ENCODE measurements around the gene CLEC9A. TPM values are rescaled to one million over a fixed set of nuclear protein-coding genes. Genes with fewer than 3 reads are reported as not detected.

Gene CLEC9A
- total and polyA plus RNA-seq, 12 donors, result 0.07 to 0.23 (median 0.14) TPM; not detected in 7

- H3K27me3 ChIP-seq, result no peaks in the 10 kb centered on the region
- 69 to 97% (median 90%) methylated on average over 1 of the region's 1 CpG for WGBS, 4 donors
- intact Hi-C loops (cut with DNase I), result no loop called here
- H3K9me3 ChIP-seq (replicated peaks in 1 of 3), result no peaks in the 10 kb centered on the region
- DNase-seq, result no peak
- no peak overlapping the region for H3K4me3 ChIP-seq
- H3K36me3 ChIP-seq (replicated peaks in 1 of 2), result no peaks in the 10 kb centered on the region
- H3K4me1 ChIP-seq (replicated peaks in 1 of 2), result no peaks in the 10 kb centered on the region
- TF ChIP-seq CTCF (IDR thresholded peaks at IDR 0.05), result no peak
- no peak for TF ChIP-seq POLR2A (IDR thresholded peaks at IDR 0.05)
- no peak overlapping the region for H3K27ac ChIP-seq
Measured at GRCh38 chr12:10113075-10113474, 82.6 kb downstream of the CLEC9A start.

- no peak overlapping the region for H3K27ac ChIP-seq
- H3K9me3 ChIP-seq (replicated peaks in 1 of 3), result no peaks in the 10 kb centered on the region
- H3K4me1 ChIP-seq (replicated peaks in 1 of 2), result no peaks in the 10 kb centered on the region
- no peak for DNase-seq
- H3K4me3 ChIP-seq, result no peak overlapping the region
- H3K27me3 ChIP-seq, result no peaks in the 10 kb centered on the region
- no peaks in the 10 kb centered on the region for H3K36me3 ChIP-seq (replicated peaks in 1 of 2)
- WGBS, 4 donors, result 39 to 66% (median 49%) methylated on average over 1 of the region's 1 CpG
- intact Hi-C loops (cut with DNase I), result no loop called here
- TF ChIP-seq POLR2A (IDR thresholded peaks at IDR 0.05) (no peak), CTCF (IDR thresholded peaks at IDR 0.05) (no peak)
Measured at GRCh38 chr12:10113920-10114319, 83.4 kb downstream of the CLEC9A start.

GRCh38 chr12:10115311-10115710, 84.8 kb downstream of the CLEC9A start:
- no peaks in the 10 kb centered on the region for H3K36me3 ChIP-seq (replicated peaks in 1 of 2)
- no peaks in the 10 kb centered on the region for H3K4me1 ChIP-seq (replicated peaks in 1 of 2)
- intact Hi-C loops (cut with DNase I), result no loop called here
- no peaks in the 10 kb centered on the region for H3K9me3 ChIP-seq (replicated peaks in 1 of 3)
- no peaks in the 10 kb centered on the region for H3K27me3 ChIP-seq
- 77 to 90% (median 87%) methylated on average over 15 of the region's 15 CpGs for WGBS, 4 donors
- no peak for DNase-seq
- H3K27ac ChIP-seq, result no peak overlapping the region
- TF ChIP-seq CTCF (IDR thresholded peaks at IDR 0.05) (no peak), POLR2A (IDR thresholded peaks at IDR 0.05) (no peak)
- H3K4me3 ChIP-seq, result no peak overlapping the region

Other genes with a start within 250 kb of the CLEC9A start
- gene KLRF1, start 203.2 kb upstream of the CLEC9A start, total RNA-seq, result under 1 TPM in 4 of 9 donors, not detected in 5; 0.17 to 0.61 (median 0.41) TPM
- gene KLRF1, start 203.2 kb upstream of the CLEC9A start, polyA plus RNA-seq, result under 1 TPM in 1 of 3 donors, not detected in 2; 0.61 TPM
- 10 to 100 TPM in 4 of 9 donors, 1 to 10 TPM in 5; 3.9 to 17.0 (median 8.8) TPM for gene CLEC2B, start 161.3 kb upstream of the CLEC9A start, total RNA-seq
- gene CLEC2B, start 161.3 kb upstream of the CLEC9A start, polyA plus RNA-seq, result 10 to 100 TPM; 10.8 to 17.7 (median 11.2) TPM
- gene KLRF2, start 149.2 kb upstream of the CLEC9A start, total RNA-seq, result not detected
- not detected for gene KLRF2, start 149.2 kb upstream of the CLEC9A start, polyA plus RNA-seq
- not detected for gene CLEC2A, start 98.3 kb upstream of the CLEC9A start, total RNA-seq
- not detected for gene CLEC2A, start 98.3 kb upstream of the CLEC9A start, polyA plus RNA-seq
- 1 to 10 TPM in 5 of 9 donors, under 1 TPM in 2, not detected in 2; 0.36 to 2.3 (median 1.4) TPM for gene CLEC12A, start 59.3 kb upstream of the CLEC9A start, total RNA-seq
- gene CLEC12A, start 59.3 kb upstream of the CLEC9A start, polyA plus RNA-seq, result 1 to 10 TPM in 2 of 3 donors, under 1 TPM in 1; 0.51 to 2.0 (median 1.8) TPM
- gene CLEC1B, start 31.6 kb upstream of the CLEC9A start, total RNA-seq, result 1 to 10 TPM in 2 of 9 donors, under 1 TPM in 3, not detected in 4; 0.22 to 2.8 (median 0.46) TPM
- gene CLEC1B, start 31.6 kb upstream of the CLEC9A start, polyA plus RNA-seq, result 1 to 10 TPM in 1 of 3 donors, under 1 TPM in 1, not detected in 1; 0.34 to 1.3 TPM
- under 1 TPM in 2 of 9 donors, not detected in 7; 0.11 to 0.14 TPM for gene CLEC12B, start 20.1 kb upstream of the CLEC9A start, total RNA-seq
- gene CLEC12B, start 20.1 kb upstream of the CLEC9A start, polyA plus RNA-seq, result under 1 TPM in 1 of 3 donors, not detected in 2; 0.07 TPM
- gene CLEC1A, start 68.3 kb downstream of the CLEC9A start, total RNA-seq, result 1 to 10 TPM; 1.4 to 4.9 (median 2.9) TPM
- gene CLEC1A, start 68.3 kb downstream of the CLEC9A start, polyA plus RNA-seq, result 1 to 10 TPM; 3.3 to 5.6 (median 3.3) TPM
- 10 to 100 TPM in 4 of 9 donors, 1 to 10 TPM in 5; 3.3 to 23.6 (median 8.8) TPM for gene CLEC7A, start 99.5 kb downstream of the CLEC9A start, total RNA-seq
- gene CLEC7A, start 99.5 kb downstream of the CLEC9A start, polyA plus RNA-seq, result 1 to 10 TPM; 3.8 to 4.9 (median 3.9) TPM
- 1 to 10 TPM in 2 of 9 donors, under 1 TPM in 6, not detected in 1; 0.28 to 1.8 (median 0.60) TPM for gene OLR1, start 141.4 kb downstream of the CLEC9A start, total RNA-seq
- gene OLR1, start 141.4 kb downstream of the CLEC9A start, polyA plus RNA-seq, result 1 to 10 TPM in 2 of 3 donors, under 1 TPM in 1; 0.37 to 2.2 (median 1.9) TPM
- gene TMEM52B, start 148.3 kb downstream of the CLEC9A start, total RNA-seq, result 1 to 10 TPM in 1 of 9 donors, under 1 TPM in 5, not detected in 3; 0.07 to 2.3 (median 0.34) TPM
- gene TMEM52B, start 148.3 kb downstream of the CLEC9A start, polyA plus RNA-seq, result under 1 TPM; 0.07 to 0.56 (median 0.37) TPM
- 100 to 1,000 TPM in 4 of 9 donors, 10 to 100 TPM in 5; 71.6 to 260 (median 98.4) TPM for gene GABARAPL1, start 182.2 kb downstream of the CLEC9A start, total RNA-seq
- 100 to 1,000 TPM in 1 of 3 donors, 10 to 100 TPM in 2; 58.2 to 224 (median 58.9) TPM for gene GABARAPL1, start 182.2 kb downstream of the CLEC9A start, polyA plus RNA-seq